Neural progenitor cell (in vitro differentiated cells): ENCODE results near the gene GRB7. TPM values are rescaled to one million over a fixed set of nuclear protein-coding genes. Genes with fewer than 3 reads are reported as not detected.

Experiments
- DNase-seq: peaks from one replicate; pipeline ENCODE4 v3.0.0-alpha.2; 2016; ENCODE audit warnings: low spot score
- H2AFZ ChIP-seq: fragments of 200-600 bp; sonication (generic); replicated peaks from 2 replicates; pipeline ENCODE4 v1.6.1; 2016; ENCODE audit warnings: antibody characterized with exemption
- H3F3A ChIP-seq: fragments of 200-600 bp; sonication (generic); 2 replicates; pipeline ENCODE4 v1.6.1; 2016; ENCODE audit warnings: antibody characterized with exemption, low read depth
- H3K27ac ChIP-seq: fragments of 200-600 bp; sonication (generic); 2 replicates; pipeline ENCODE4 v1.5.1; 2016; ENCODE audit warnings: mild to moderate bottlenecking
- H3K27me3 ChIP-seq: fragments of 200-600 bp; sonication (generic); 2 replicates; pipeline ENCODE4 v1.6.1; 2016; ENCODE audit warnings: mild to moderate bottlenecking, moderate library complexity
- H3K36me3 ChIP-seq: fragments of 200-600 bp; sonication (generic); 2 replicates; pipeline ENCODE4 v1.5.1; 2016
- H3K4me1 ChIP-seq: fragments of 200-600 bp; sonication (generic); 2 replicates; pipeline ENCODE4 v1.6.1; 2016; ENCODE audit warnings: mixed run types
- H3K4me2 ChIP-seq: fragments of 200-600 bp; sonication (generic); 2 replicates; pipeline ENCODE4 v1.6.1; 2016
- H3K4me3 ChIP-seq: fragments of 200-600 bp; sonication (generic); 2 replicates; pipeline ENCODE4 v1.5.1; 2016
- H3K79me2 ChIP-seq: fragments of 200-600 bp; sonication (generic); 2 replicates; pipeline ENCODE4 v1.6.1; 2016; ENCODE audit warnings: low read depth
- H3K9ac ChIP-seq: fragments of 200-600 bp; sonication (generic); 2 replicates; pipeline ENCODE4 v1.6.1; 2016
- H3K9me3 ChIP-seq: fragments of 200-600 bp; sonication (generic); 2 replicates; pipeline ENCODE4 v1.5.1; 2016; ENCODE audit warnings: low read depth
- H4K20me1 ChIP-seq: fragments of 200-600 bp; sonication (generic); 2 replicates; pipeline ENCODE4 v1.6.1; 2016; ENCODE audit warnings: low read depth
- H3K27ac Mint-ChIP-seq: 3 replicates; pipeline ENCODE4 v1.8.0; 2021; ENCODE audit warnings: mixed read lengths
- H3K27me3 Mint-ChIP-seq: 2 replicates; pipeline ENCODE4 v1.8.0; 2022; ENCODE audit warnings: low read depth, mild to moderate bottlenecking, inconsistent platforms, moderate library complexity, mixed read lengths; ENCODE audit not compliant: insufficient read depth
- H3K36me3 Mint-ChIP-seq: 3 replicates; pipeline ENCODE4 v1.8.0; 2021; ENCODE audit warnings: mixed read lengths
- H3K4me1 Mint-ChIP-seq: 3 replicates; pipeline ENCODE4 v1.8.0; 2021; ENCODE audit warnings: mixed read lengths
- H3K4me3 Mint-ChIP-seq: 3 replicates; pipeline ENCODE4 v1.8.0; 2021; ENCODE audit warnings: mild to moderate bottlenecking, moderate library complexity, mixed read lengths
- H3K9me3 Mint-ChIP-seq: 3 replicates; pipeline ENCODE4 v1.8.0; 2020; ENCODE audit warnings: mixed read lengths
- CTCF ChIP-seq: fragments of 200-600 bp; sonication (generic); IDR thresholded peaks from 2 replicates; pipeline ENCODE4 v1.5.1; 2017; ENCODE audit warnings: antibody characterized with exemption, mild to moderate bottlenecking
- EZH2 ChIP-seq: fragments of 200-600 bp; sonication (generic); IDR thresholded peaks from 2 replicates; pipeline ENCODE4 v1.6.1; 2017; ENCODE audit warnings: antibody characterized with exemption, mild to moderate bottlenecking, moderate library complexity
- EZH2phosphoT487 ChIP-seq: fragments of 200-600 bp; sonication (generic); IDR thresholded peaks from 2 replicates; pipeline ENCODE4 v1.6.1; 2017; ENCODE audit warnings: antibody characterized with exemption
- total RNA-seq: library from RNA; depleted of rRNA; stranded (reverse); fragments of >200 nt; gene quantifications from 2 replicates; pipeline ENCODE4 v1.2.3, GENCODE V29; 2015; ENCODE audit warnings: low replicate concordance

Gene GRB7
- total RNA-seq, 1 donor from 2014 or later, result 6.0 TPM

DNA sequence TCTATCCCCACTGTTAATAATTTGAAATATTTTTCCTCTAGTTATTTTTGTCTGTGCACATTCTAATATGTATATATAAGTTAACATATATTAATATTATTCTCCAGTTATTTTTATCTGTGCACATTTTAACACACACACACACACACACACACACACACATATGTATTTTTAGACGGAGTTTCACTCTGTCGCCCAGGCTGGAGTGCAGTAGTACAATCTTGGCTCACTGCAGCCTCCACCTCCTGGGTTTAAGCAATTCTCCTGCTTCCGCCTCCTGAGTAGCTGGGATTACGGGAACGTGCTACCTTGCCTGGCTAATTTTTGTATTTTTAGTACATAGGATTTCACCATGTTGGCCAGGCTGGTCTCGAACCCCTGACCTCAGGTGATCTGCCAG, 20.1 kb upstream of the GRB7 start:
- Histone ChIP-seq H4K20me1 (peaks cover 9% of the 10 kb centered on the region), H3K4me2 (no peak overlapping the region), H3K27me3 (no peaks in the 10 kb centered on the region), H3K4me3 (no peak overlapping the region), H3F3A (peaks cover 3% of the 10 kb centered on the region), H2AFZ (no peak overlapping the region), H3K27ac (no peak overlapping the region), H3K9me3 (no peaks in the 10 kb centered on the region), H3K4me1 (no peaks in the 10 kb centered on the region), H3K36me3 (no peaks in the 10 kb centered on the region), H3K79me2 (no peaks in the 10 kb centered on the region), H3K9ac (no peak overlapping the region)
- no peak overlapping the region for H3K4me3 Mint-ChIP-seq
- DNase-seq, result no peak
- H3K9me3 Mint-ChIP-seq, result no peaks in the 10 kb centered on the region
- peaks cover 18% of the 10 kb centered on the region for H3K36me3 Mint-ChIP-seq
- TF ChIP-seq EZH2 (no peak), EZH2phosphoT487 (no peak), CTCF (no peak)
- no peaks in the 10 kb centered on the region for H3K4me1 Mint-ChIP-seq
- H3K27ac Mint-ChIP-seq, result no peak overlapping the region
- peaks cover 4% of the 10 kb centered on the region for H3K27me3 Mint-ChIP-seq

GRCh38 chr17:39719563-39720355, 18.0 kb upstream of the GRB7 start:
- no peak overlapping the region for H3K9ac ChIP-seq
- Mint-ChIP-seq H3K27me3 (peaks cover 4% of the 10 kb centered on the region), H3K36me3 (peaks cover 18% of the 10 kb centered on the region), H3K4me3 (no peak overlapping the region), H3K4me1 (no peaks in the 10 kb centered on the region), H3K27ac (no peak overlapping the region), H3K9me3 (no peaks in the 10 kb centered on the region)
- no peaks in the 10 kb centered on the region for H3K79me2 ChIP-seq
- no peaks in the 10 kb centered on the region for H3K27me3 ChIP-seq
- peaks cover 3% of the 10 kb centered on the region for H3F3A ChIP-seq
- no peaks in the 10 kb centered on the region for H3K36me3 ChIP-seq
- H2AFZ ChIP-seq, result no peak overlapping the region
- DNase-seq, result no peak
- no peaks in the 10 kb centered on the region for H3K9me3 ChIP-seq
- H3K4me3 ChIP-seq, result no peak overlapping the region
- no peak overlapping the region for H3K27ac ChIP-seq
- H3K4me1 ChIP-seq, result no peaks in the 10 kb centered on the region
- peaks cover 11% of the 10 kb centered on the region for H4K20me1 ChIP-seq
- no peak for TF ChIP-seq EZH2
- TF ChIP-seq CTCF, result no peak
- TF ChIP-seq EZH2phosphoT487, result no peak
- H3K4me2 ChIP-seq, result no peak overlapping the region

GRCh38 chr17:39722104-39722503, 15.6 kb upstream of the GRB7 start:
- peaks cover 15% of the 10 kb centered on the region for H4K20me1 ChIP-seq
- H3K36me3 ChIP-seq, result no peaks in the 10 kb centered on the region
- no peak overlapping the region for H3K27ac Mint-ChIP-seq
- no peak overlapping the region for H3K4me3 ChIP-seq
- H3K27ac ChIP-seq, result no peak overlapping the region
- no peak overlapping the region for H3K4me3 Mint-ChIP-seq
- H3K9me3 ChIP-seq, result no peaks in the 10 kb centered on the region
- no peaks in the 10 kb centered on the region for H3K79me2 ChIP-seq
- TF ChIP-seq EZH2phosphoT487 (no peak), CTCF (no peak)
- H3K4me1 ChIP-seq, result no peaks in the 10 kb centered on the region
- no peak overlapping the region for H2AFZ ChIP-seq
- no peaks in the 10 kb centered on the region for H3K4me1 Mint-ChIP-seq
- DNase-seq, result no peak
- peaks cover 27% of the 10 kb centered on the region for H3K36me3 Mint-ChIP-seq
- H3K9me3 Mint-ChIP-seq, result no peaks in the 10 kb centered on the region
- H3K4me2 ChIP-seq, result no peak overlapping the region
- H3K27me3 ChIP-seq, result no peaks in the 10 kb centered on the region
- no peak overlapping the region for H3K9ac ChIP-seq
- peaks cover 5% of the 10 kb centered on the region for H3K27me3 Mint-ChIP-seq
- H3F3A ChIP-seq, result peaks cover 3% of the 10 kb centered on the region
